Neural progenitor cell (in vitro differentiated cells): ENCODE measurements around the gene UBE2L6.

ENCODE experiments used
- EZH2phosphoT487 ChIP-seq: fragments of 200-600 bp; sonication (generic); IDR thresholded peaks from 2 replicates; pipeline ENCODE4 v1.6.1; 2017; ENCODE audit warnings: antibody characterized with exemption
- TF ChIP-seq, protein P1 (sequence below): fragments of 200-600 bp; sonication (generic); IDR thresholded peaks from 2 replicates; pipeline ENCODE4 v1.5.1; 2017; ENCODE audit warnings: antibody characterized with exemption, mild to moderate bottlenecking

- TF ChIP-seq, protein P1, sequence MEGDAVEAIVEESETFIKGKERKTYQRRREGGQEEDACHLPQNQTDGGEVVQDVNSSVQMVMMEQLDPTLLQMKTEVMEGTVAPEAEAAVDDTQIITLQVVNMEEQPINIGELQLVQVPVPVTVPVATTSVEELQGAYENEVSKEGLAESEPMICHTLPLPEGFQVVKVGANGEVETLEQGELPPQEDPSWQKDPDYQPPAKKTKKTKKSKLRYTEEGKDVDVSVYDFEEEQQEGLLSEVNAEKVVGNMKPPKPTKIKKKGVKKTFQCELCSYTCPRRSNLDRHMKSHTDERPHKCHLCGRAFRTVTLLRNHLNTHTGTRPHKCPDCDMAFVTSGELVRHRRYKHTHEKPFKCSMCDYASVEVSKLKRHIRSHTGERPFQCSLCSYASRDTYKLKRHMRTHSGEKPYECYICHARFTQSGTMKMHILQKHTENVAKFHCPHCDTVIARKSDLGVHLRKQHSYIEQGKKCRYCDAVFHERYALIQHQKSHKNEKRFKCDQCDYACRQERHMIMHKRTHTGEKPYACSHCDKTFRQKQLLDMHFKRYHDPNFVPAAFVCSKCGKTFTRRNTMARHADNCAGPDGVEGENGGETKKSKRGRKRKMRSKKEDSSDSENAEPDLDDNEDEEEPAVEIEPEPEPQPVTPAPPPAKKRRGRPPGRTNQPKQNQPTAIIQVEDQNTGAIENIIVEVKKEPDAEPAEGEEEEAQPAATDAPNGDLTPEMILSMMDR: no peak
- no peak for TF ChIP-seq EZH2phosphoT487
These were observed 42.7 kb upstream of the UBE2L6 start for GRCh38 chr11:57610170-57610569.
